ENCODE data around the gene SMURF2.

SMURF2 gene

GRCh38 chr17:64536913-64537312 is 125.2 kb downstream of the SMURF2 start:
- no peak for DNase-seq

- DNase-seq: no peak
Observed at GRCh38 chr17:64535357-64535756, 126.8 kb downstream of the SMURF2 start.

DNA sequence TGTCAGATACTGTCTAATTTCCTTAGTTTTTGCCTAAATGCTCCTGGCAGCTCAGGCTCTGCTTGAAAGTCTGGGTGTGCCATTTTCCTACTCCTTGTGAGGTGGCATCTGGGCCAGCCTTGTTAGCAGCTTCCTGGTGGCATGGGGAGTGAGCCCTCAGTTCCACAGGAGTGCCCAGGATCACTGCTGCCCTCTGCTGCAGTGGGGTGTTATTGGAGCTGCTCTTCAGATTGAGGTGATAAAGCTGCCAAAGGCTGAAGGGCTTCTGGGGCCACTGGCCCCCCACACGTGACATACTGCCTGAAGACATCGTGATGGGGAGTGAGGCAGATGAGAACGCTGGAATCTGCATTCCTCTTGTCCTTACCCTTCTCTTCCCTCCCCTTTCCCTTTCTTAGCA is 127.9 kb downstream of the SMURF2 start:
- DNase-seq: peak; percentile 18

DNA sequence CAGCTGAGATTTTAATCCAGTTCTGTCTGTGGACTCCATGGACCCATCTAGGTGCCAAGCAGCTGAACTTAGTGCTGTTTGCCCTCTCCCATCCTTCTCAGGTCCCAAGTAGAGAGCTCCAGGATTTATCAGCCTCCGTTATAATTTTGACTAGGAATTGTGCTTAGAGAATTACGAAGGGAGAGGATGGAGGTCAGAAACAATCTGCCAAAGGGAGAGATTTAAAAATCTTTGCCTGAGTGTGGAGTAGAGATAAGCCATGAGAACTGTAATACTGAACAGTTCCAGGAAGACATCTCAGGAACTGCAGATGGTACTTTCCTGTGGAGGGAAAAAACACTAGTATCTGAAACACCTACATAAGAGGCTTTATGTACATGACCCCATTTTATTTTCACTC is 128.3 kb downstream of the SMURF2 start:
- no peak for DNase-seq

DNA sequence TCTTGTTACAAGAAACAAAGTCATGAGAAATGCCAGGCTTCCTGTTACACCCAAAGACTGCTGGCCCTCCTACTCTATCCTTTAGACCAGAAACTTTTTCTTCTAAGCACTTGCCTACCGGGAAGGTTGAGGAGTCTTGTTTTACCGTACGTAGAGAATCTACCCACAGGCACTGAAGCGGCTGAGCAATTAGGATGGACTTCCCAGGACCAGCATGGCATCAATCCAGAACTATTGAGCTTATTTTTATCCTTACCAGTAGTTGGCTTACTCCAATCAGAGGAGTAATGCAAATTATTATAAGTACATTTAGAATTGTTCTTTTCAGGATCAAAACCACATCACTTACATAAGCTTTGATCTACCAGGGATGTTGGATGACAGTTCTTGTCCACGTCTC is 129.7 kb downstream of the SMURF2 start:
- DNase-seq: no peak

DNA sequence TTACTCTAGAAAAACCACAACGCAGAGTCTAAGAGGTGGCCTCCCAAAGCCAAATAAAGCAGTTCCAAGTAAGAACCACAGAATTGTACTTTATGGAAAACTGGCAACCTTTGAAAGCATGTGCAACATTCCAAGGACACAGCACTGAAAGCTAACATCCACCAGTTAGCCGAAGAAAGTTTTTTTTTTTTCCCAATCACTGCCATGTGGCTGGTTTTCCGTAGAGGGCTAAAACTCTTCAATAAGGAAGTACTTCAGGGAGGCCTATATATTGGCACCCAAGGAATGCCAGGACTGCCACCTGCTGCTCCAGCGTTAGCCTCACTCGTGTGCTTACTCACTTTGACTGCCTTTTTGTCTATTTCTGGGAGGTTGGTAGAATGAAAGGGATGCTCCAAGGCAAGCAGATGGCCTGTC is 130.1 kb downstream of the SMURF2 start:
- DNase-seq: no peak

GRCh38 chr17:64529221-64529620 is 132.9 kb downstream of the SMURF2 start:
- no peak for DNase-seq

DNA sequence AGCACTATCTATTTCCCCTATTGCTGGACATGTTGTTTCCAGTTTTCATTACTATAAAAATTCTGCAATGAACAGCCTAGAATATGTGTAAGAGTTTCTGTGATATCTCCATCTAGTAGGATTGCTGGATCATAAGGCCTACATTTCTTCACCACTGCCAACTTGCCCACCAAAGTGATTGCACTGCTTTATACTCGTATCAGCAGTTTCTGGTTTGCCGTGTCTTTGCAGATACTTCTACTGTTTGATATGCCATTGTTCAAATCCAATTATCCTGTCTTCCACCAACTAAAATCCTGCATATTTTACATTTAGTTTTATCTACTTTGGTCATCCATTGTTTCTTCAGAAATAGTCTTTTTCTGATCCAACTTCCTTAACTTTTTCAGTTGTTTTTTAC is 134.2 kb downstream of the SMURF2 start:
- DNase-seq: no peak

- no peak for DNase-seq
Observed at GRCh38 chr17:64520359-64520758, 141.7 kb downstream of the SMURF2 start.

- DNase-seq: no peak
Observed at GRCh38 chr17:64519601-64520000, 142.5 kb downstream of the SMURF2 start.

- no peak for DNase-seq
Observed at GRCh38 chr17:64515829-64516228, 146.3 kb downstream of the SMURF2 start.

GRCh38 chr17:64515419-64515818 is 146.7 kb downstream of the SMURF2 start:
- DNase-seq: no peak

GRCh38 chr17:64509179-64509578 is 152.9 kb downstream of the SMURF2 start:
- no peak for DNase-seq

DNA sequence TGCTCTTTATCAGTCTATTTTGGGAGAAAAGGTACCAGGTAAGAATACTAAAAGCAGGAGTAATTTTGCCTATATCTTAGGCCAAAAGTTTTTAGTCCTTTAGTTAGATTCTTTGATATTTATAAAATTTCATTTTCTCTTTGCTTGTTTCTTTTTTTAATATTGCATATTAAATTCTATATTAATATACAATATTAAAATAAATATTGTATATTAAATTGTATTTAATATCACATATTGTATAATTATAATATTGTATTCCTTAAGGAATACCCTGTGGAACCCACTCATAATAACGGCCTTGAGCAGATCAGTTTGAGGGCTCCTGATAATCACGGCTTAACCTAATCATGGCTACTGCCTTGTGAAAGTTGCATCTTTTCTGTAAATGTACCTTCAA is 153.4 kb downstream of the SMURF2 start:
- DNase-seq: no peak

DNA sequence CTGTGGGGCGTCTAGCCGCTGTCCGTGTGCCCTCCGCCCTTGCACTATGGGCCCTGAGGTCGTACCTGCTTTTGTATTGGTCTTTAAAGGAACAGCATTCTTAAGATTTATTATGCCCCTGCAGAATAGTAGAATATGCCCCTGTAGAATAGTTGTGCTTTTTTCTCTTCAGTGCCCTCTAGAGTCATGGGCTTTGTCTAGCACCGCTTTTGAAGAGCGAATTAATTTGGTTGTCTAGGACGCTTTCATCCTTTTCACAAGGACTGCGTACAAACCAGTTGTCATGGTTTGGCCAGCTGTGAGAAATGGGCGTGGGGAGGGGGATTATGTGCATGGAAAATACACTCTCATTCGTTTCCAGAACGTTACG is 154.7 kb downstream of the SMURF2 start:
- peak; percentile 78 for DNase-seq

DNA sequence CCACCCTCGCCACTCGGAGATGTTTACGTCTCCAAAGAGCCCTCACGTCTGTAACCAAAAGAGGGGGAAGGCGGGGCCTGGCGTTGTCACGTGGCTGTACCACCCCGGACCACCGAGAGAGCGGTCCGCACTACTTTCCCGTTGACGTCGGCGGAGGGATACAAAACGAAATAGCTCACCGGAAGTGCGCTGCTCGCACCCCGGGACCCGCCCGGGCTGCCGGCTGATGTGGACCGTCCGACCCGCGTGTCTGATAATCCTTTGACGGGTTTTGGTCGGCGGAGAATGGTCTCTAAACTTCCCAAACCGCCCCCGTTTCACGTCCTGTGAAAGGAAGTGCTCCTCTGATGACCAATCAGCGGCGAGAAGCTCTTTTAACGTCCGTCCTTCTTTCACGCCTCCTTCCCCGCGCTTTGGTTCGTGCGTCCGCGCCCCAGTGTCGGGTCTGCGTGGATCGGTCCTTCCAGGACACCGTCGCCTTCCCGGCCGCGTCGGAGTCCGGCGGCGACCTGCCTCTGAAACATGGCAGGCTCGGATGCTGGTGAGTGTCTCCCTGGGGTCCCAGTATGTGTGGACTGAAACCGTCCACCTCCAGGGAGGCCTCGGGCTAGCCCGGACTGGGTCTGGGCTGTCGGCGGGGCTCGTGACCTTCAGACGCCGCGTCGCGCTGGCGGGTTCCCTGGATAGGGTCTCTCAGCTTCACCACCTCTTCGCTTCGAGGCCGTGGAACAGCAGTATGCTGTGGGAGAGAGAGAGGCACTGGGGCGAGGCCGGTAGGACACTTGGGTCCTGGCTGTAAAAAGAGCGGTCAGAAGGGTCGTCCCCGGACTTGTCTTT is 155.3 kb downstream of the SMURF2 start, which contains the start of gene CEP95:
Gene CEP95, plus strand, starts transcription at position 402 of the 837 bp plus-strand sequence. Its CDS starts 121 bp downstream, at position 523.
- DNase-seq: peak; percentile 98

DNA sequence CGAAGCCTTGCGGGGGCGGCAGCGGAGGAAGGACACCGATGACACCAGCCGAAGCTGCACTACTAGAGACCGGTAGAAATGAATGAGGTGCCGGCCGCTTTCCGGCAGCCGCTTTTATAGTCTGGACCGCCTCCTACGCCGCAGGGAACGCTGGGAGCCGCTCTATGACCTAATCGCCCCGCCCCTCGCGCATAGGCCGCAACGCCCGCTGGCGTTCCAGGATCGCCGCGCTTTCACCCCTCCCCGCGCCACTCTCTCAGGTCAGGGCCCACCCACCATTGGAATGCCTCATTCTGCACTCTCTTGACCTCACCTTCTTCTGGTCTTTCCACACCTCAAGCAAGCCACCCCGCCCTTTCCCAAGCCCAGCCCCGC is 155.9 kb downstream of the SMURF2 start, which contains the start of gene DDX5:
Gene DDX5, minus strand, starts transcription at position 89 of the 375 bp plus-strand sequence. CDS start 170 bp downstream, outside the sequence.
- DNase-seq: peak; percentile 95

- peak; percentile 91 for DNase-seq
Observed at GRCh38 chr17:64505340-64506200, 156.5 kb downstream of the SMURF2 start.

DNA sequence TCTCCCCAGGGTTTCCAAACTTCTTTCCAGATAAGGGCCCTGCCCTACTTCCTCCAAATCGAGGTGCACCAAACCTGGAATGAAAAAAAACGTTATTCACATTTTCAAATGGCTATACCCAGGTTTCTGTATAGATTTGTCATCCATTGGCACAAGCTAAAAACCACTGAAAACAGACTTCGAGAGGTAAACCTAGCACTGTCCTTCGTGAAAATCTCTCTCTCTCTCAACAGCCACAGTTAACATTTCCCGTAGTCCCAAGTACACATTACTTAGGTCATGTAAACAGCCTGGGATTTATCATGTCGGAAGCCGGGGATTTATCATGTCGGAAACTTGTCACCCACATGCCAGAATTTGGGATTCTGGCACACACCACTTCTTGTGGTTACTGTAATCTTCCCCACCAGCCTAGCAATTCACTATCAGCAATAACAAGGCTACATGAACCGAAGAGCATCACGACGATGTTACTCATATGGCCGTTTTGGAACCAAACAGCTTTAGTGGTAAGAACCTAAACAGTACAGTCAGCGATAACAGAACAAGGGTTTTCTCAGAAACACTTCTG is 157.3 kb downstream of the SMURF2 start:
- DNase-seq: peak; percentile 51

DNA sequence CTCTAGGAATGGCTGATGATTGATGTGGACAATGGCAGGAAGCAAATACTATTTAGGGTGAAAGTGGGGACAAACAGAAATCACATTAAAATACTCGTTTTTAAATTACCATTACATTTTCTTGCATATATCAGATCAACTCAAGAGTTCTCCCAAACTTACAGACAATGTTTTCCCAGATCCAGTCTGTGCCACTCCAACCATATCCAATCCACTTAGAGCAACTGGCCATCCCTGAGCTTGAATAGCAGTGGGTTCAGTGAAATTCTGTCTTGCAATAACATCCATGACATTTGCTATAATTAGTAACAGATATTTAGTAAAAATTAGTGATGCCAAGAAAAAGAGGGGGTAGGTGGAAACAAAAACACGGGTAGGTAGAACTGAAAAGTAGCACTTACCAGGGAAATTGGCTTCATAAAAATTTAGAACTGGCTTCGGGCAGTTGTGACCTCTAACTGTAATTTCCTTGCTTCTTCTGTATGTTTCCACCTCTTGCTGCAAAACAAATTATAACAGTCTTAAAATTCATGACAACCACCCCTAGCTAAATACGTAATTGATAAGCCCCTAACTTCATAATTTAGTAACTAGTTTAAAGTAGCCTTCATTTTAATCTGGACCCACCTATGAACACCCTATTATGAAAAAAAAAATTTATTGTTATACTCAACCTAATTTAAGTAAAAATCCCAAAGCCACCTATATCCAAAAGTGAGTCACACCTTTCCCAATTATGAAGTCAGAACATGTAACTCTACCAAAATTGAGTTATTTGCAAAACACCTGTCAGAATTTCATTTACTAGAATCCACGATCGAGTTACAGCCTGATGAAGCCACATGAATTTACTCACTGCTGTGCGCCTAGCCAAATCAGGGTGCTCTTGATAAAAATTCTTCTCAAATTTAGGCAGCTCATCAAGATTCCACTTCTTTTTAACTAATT is 158.0 kb downstream of the SMURF2 start:
- DNase-seq: no peak

DNA sequence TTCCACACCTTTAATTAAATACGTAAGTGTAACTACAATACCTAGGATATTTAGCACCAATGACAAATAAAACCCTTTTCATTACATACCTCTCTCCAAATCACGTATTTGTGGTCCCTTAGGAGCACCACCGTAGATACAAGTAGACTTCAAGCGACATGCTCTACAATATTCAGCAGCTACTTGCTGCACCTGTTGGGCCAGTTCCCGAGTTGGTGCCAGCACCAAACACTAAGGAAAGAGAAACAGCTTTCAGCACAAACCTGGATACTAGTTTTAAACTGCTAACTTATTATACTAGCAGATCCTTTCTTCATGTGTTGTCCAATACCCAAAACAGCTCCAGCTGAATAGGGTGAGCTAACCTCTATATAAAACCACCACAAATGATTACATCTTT is 158.8 kb downstream of the SMURF2 start:
- no peak for DNase-seq

GRCh38 chr17:64502809-64503208 is 159.3 kb downstream of the SMURF2 start:
- no peak for DNase-seq

Data from fibroblast of skin of back (primary cell).